DND-41 (cell line): ENCODE measurements around the gene MEF2C.

Experiments
- CTCF ChIP-seq: IDR thresholded peaks from 2 replicates; pipeline ENCODE4 v1.5.1; 2012; ENCODE audit warnings: borderline replicate concordance, low read length, moderate library complexity, mild to moderate bottlenecking; ENCODE audit not compliant: poor library complexity, severe bottlenecking; ENCODE audit errors: extremely low read depth
- EZH2 ChIP-seq: IDR thresholded peaks from 3 replicates; pipeline ENCODE4 v1.6.1; 2012; ENCODE audit warnings: borderline replicate concordance, low read depth, mild to moderate bottlenecking, moderate library complexity, low read length, inconsistent platforms; ENCODE audit not compliant: severe bottlenecking

GRCh38 chr5:88772047-88772446 is 110.9 kb downstream of the MEF2C start:
- TF ChIP-seq CTCF (no peak), EZH2 (no peak)
